Neural cell (in vitro differentiated cells): ENCODE data around the gene CFAP58. TPM values are rescaled to one million over a fixed set of nuclear protein-coding genes. Genes with fewer than 3 reads are reported as not detected.

Experiments used
- H2AFZ ChIP-seq: fragments of 200-600, 300-800 bp; sonication (generic), shearing (Covaris generic); 2 replicates; pipeline ENCODE4 v1.6.0; 2014; ENCODE audit warnings: low read depth, mild to moderate bottlenecking, antibody characterized with exemption, low read length, moderate library complexity
- H3F3A ChIP-seq: fragments of 200-600 bp; shearing (Covaris generic); 2 replicates; pipeline ENCODE4 v1.6.1; 2016; ENCODE audit warnings: mild to moderate bottlenecking, moderate library complexity, mixed read lengths, antibody characterized with exemption, low read length; ENCODE audit not compliant: insufficient read depth, poor library complexity, severe bottlenecking
- H3K27ac ChIP-seq: fragments of 200-600, 300-800 bp; sonication (generic), shearing (Covaris generic); 2 replicates; pipeline ENCODE4 v1.5.1; 2014; ENCODE audit warnings: mild to moderate bottlenecking, low read length, moderate library complexity
- H3K27me3 ChIP-seq: fragments of 300-800, 200-600 bp; sonication (generic), shearing (Covaris generic); 2 replicates; pipeline ENCODE4 v1.6.0; 2014; ENCODE audit warnings: mild to moderate bottlenecking, low read depth, low read length, moderate library complexity; ENCODE audit not compliant: insufficient read depth
- H3K36me3 ChIP-seq: fragments of 300-800, 200-600 bp; sonication (generic), shearing (Covaris generic); 2 replicates; pipeline ENCODE4 v1.5.1; 2014; ENCODE audit warnings: mild to moderate bottlenecking, antibody characterized with exemption, low read length, moderate library complexity; ENCODE audit not compliant: insufficient read depth
- H3K4me2 ChIP-seq: fragments of 300-800, 200-600 bp; sonication (generic), shearing (Covaris generic); 2 replicates; pipeline ENCODE4 v1.6.0; 2014; ENCODE audit warnings: mild to moderate bottlenecking, low read length
- H3K4me3 ChIP-seq: fragments of 300-800, 200-600 bp; sonication (generic), shearing (Covaris generic); 2 replicates; pipeline ENCODE4 v1.5.1; 2014; ENCODE audit warnings: mild to moderate bottlenecking, low read length, moderate library complexity
- H3K79me2 ChIP-seq: fragments of 200-600 bp; shearing (Covaris generic); replicated peaks from 2 replicates; pipeline ENCODE4 v1.6.0; 2014; ENCODE audit warnings: mild to moderate bottlenecking, low read length, moderate library complexity; ENCODE audit not compliant: insufficient read depth
- H3K9ac ChIP-seq: fragments of 300-800, 200-600 bp; sonication (generic), shearing (Covaris generic); 2 replicates; pipeline ENCODE4 v1.6.1; 2016; ENCODE audit warnings: mild to moderate bottlenecking, low read length, mixed read lengths
- H3K9me2 ChIP-seq: fragments of 200-600 bp; shearing (Covaris generic); 2 replicates; pipeline ENCODE4 v1.6.1; 2016; ENCODE audit warnings: mild to moderate bottlenecking, low read length, mixed read lengths; ENCODE audit not compliant: insufficient read depth
- H3K9me3 ChIP-seq: fragments of 200-600, 300-800 bp; sonication (generic), shearing (Covaris generic); 2 replicates; pipeline ENCODE4 v1.6.1; 2016; ENCODE audit warnings: mild to moderate bottlenecking, mixed run types, low read length, moderate library complexity, mixed read lengths
- H4K20me1 ChIP-seq: fragments of 200-600 bp; shearing (Covaris generic); 2 replicates; pipeline ENCODE4 v1.6.1; 2016; ENCODE audit warnings: mild to moderate bottlenecking, mixed run types; ENCODE audit not compliant: insufficient read depth
- CTCF ChIP-seq: fragments of 450-650 bp; IDR thresholded peaks from 2 replicates; pipeline ENCODE4 v1.5.1; 2014; ENCODE audit warnings: antibody characterized with exemption, mild to moderate bottlenecking, moderate library complexity; ENCODE audit not compliant: poor library complexity, severe bottlenecking
- EP300 ChIP-seq: fragments of 450-650 bp; conservative IDR thresholded peaks from 2 replicates; pipeline ENCODE4 v1.6.1; 2014; ENCODE audit warnings: antibody characterized with exemption, mild to moderate bottlenecking, moderate library complexity; ENCODE audit not compliant: poor library complexity, severe bottlenecking
- EZH2 ChIP-seq: fragments of 200-600, 300-800 bp; shearing (Covaris generic), sonication (generic); IDR thresholded peaks from 2 replicates; pipeline ENCODE4 v1.6.1; 2014; ENCODE audit warnings: antibody characterized with exemption, low read length, borderline replicate concordance, mild to moderate bottlenecking; ENCODE audit not compliant: insufficient read depth, poor library complexity, severe bottlenecking
- MXI1 ChIP-seq: fragments of 450-650 bp; conservative IDR thresholded peaks from 2 replicates; pipeline ENCODE4 v1.6.1; 2014; ENCODE audit warnings: antibody characterized with exemption, mild to moderate bottlenecking; ENCODE audit not compliant: poor library complexity, severe bottlenecking
- POLR2AphosphoS5 ChIP-seq: IDR thresholded peaks from 2 replicates; pipeline ENCODE4 v1.6.1; 2012
- RAD21 ChIP-seq: fragments of 450-650 bp; conservative IDR thresholded peaks from 2 replicates; pipeline ENCODE4 v1.6.1; 2014; ENCODE audit warnings: antibody characterized with exemption, mild to moderate bottlenecking, moderate library complexity
- REST ChIP-seq: IDR thresholded peaks from 2 replicates; pipeline ENCODE4 v1.6.1; 2012; ENCODE audit warnings: borderline replicate concordance
- SMC3 ChIP-seq: fragments of 450-650 bp; conservative IDR thresholded peaks from 2 replicates; pipeline ENCODE4 v1.6.1; 2014; ENCODE audit warnings: antibody characterized with exemption, mild to moderate bottlenecking, moderate library complexity; ENCODE audit not compliant: poor library complexity
- TAF1 ChIP-seq: IDR thresholded peaks from 2 replicates; pipeline ENCODE4 v1.6.1; 2012; ENCODE audit warnings: low read depth
- polyA plus RNA-seq: library from polyadenylated mRNA; depleted of rRNA; stranded (reverse); fragments of >200 nt; gene quantifications from 2 replicates; pipeline ENCODE4 v1.2.3, GENCODE V29; 2014

CFAP58 gene
- polyA plus RNA-seq, 1 donor from 2014 or later, result not detected

GRCh38 chr10:104367904-104368303, 14.3 kb downstream of the CFAP58 start:
- Histone ChIP-seq H3K4me2 (no peak overlapping the region), H3K9me2 (no peaks in the 10 kb centered on the region), H3K27ac (no peak overlapping the region), H3K9ac (no peak overlapping the region), H4K20me1 (no peaks in the 10 kb centered on the region), H3K27me3 (no peaks in the 10 kb centered on the region), H3K9me3 (peaks cover 6% of the 10 kb centered on the region), H3K79me2 (no peaks in the 10 kb centered on the region), H3K4me3 (no peak overlapping the region), H3K36me3 (no peaks in the 10 kb centered on the region), H3F3A (no peaks in the 10 kb centered on the region), H2AFZ (no peak overlapping the region)
- TF ChIP-seq SMC3, result no peak
- no peak for TF ChIP-seq EP300
- no peak for TF ChIP-seq TAF1
- TF ChIP-seq POLR2AphosphoS5, result no peak
- TF ChIP-seq CTCF, result no peak
- no peak for TF ChIP-seq MXI1
- no peak for TF ChIP-seq REST
- TF ChIP-seq EZH2, result no peak
- TF ChIP-seq RAD21, result no peak

GRCh38 chr10:104368381-104368780, 14.7 kb downstream of the CFAP58 start:
- H4K20me1 ChIP-seq, result no peaks in the 10 kb centered on the region
- H3K9me3 ChIP-seq, result peaks cover 6% of the 10 kb centered on the region
- no peaks in the 10 kb centered on the region for H3K36me3 ChIP-seq
- H3K9ac ChIP-seq, result no peak overlapping the region
- H3K27me3 ChIP-seq, result no peaks in the 10 kb centered on the region
- H3K79me2 ChIP-seq, result no peaks in the 10 kb centered on the region
- H3K9me2 ChIP-seq, result no peaks in the 10 kb centered on the region
- H3K27ac ChIP-seq, result no peak overlapping the region
- no peak overlapping the region for H3K4me3 ChIP-seq
- H3F3A ChIP-seq, result no peaks in the 10 kb centered on the region
- no peak overlapping the region for H3K4me2 ChIP-seq
- no peak for TF ChIP-seq POLR2AphosphoS5
- no peak for TF ChIP-seq EZH2
- TF ChIP-seq REST, result no peak
- no peak for TF ChIP-seq TAF1
- no peak for TF ChIP-seq CTCF
- TF ChIP-seq SMC3, result no peak
- TF ChIP-seq MXI1, result no peak
- TF ChIP-seq EP300, result no peak
- TF ChIP-seq RAD21, result no peak
- H2AFZ ChIP-seq, result no peak overlapping the region
